Ovary (tissue), 9 donors: Measurements from ENCODE around the gene DCPS. TPM values are rescaled to one million over a fixed set of nuclear protein-coding genes. Genes with fewer than 3 reads are reported as not detected.
"Not testable (repeated sequence)": the region's sequence is repeated elsewhere in the genome, so short reads cannot be mapped to it uniquely, and the experiment has no call there.

ENCODE experiments used
- DNase-seq, 5 donors: peaks; one replicate each; pipeline ENCODE4 v3.0.0-alpha.2; 2019 to 2020
- H3K27ac ChIP-seq, 2 donors: fragments of 200-600 bp; one replicate each; pipeline versions ENCODE4 v1.5.1 to v1.8.0; 2019 to 2022
- H3K27me3 ChIP-seq: fragments of 200-600 bp; one replicate; pipeline ENCODE4 v1.8.0; 2022
- H3K36me3 ChIP-seq: fragments of 200-600 bp; sonication (generic); one replicate; pipeline ENCODE4 v1.5.1; 2019
- H3K4me1 ChIP-seq: one replicate; pipeline ENCODE4 v1.8.1; 2013; ENCODE audit warnings: mild to moderate bottlenecking, moderate library complexity; ENCODE audit not compliant: insufficient read depth
- H3K4me3 ChIP-seq: fragments of 200-600 bp; sonication (generic); one replicate; pipeline ENCODE4 v1.5.1; 2017
- H3K9me3 ChIP-seq, 2 donors: fragments of 200-600 bp in 1 of 2; sonication (generic) in 1 of 2; one replicate each; pipeline versions ENCODE4 v1.5.1 to v1.8.1; 2013 to 2019; ENCODE audit warnings: mild to moderate bottlenecking in 1 of 2, moderate library complexity in 1 of 2
- CTCF ChIP-seq, 3 donors: fragments of 450-650 bp in 2 of 3; fragments of 200-600 bp in 1 of 3; IDR thresholded peaks; one replicate each; pipeline versions ENCODE4 v1.5.1 to v1.8.0; 2016 to 2022; ENCODE audit warnings: antibody characterized with exemption in 3 of 3, mild to moderate bottlenecking in 1 of 3
- EP300 ChIP-seq: sonication (generic); formaldehyde crosslinking; IDR thresholded peaks from one replicate; pipeline ENCODE4 v1.6.1; 2017; ENCODE audit warnings: antibody characterized with exemption
- POLR2A ChIP-seq: fragments of 450-650 bp; IDR thresholded peaks from one replicate; pipeline ENCODE4 v1.6.1; 2017; ENCODE audit warnings: antibody characterized with exemption, mild to moderate bottlenecking, moderate library complexity
- WGBS, 3 donors: extraction: QIAGEN DNeasy Blood & Tissue Kit in 1 of 3; methylation state at CpG; one replicate each; pipeline versions ENCODE4 v1.1.5 to v1.1.7; 2013 to 2017; 5-methylcytosine and 5-hydroxymethylcytosine counted together
- intact Hi-C, 4 donors: fragments of 100-400 bp; cut with DNase I; formaldehyde crosslinking; loops; one replicate each; pipeline versions ENCODE4 v1.11.0 to v1.15.1; 2022 to 2023
- polyA plus RNA-seq, 2 donors: library from polyadenylated mRNA; stranded (reverse); fragments of 200-250 nt in 1 of 2; fragments of 350-450 nt in 1 of 2; fragmentation: Illumina TruSeq in 1 of 2; extraction: RNeasy Lipid Tissue Mini Kit (QIAGEN cat#74804) in 1 of 2; gene quantifications; one replicate each; pipeline ENCODE4 v1.2.3, GENCODE V29; 2013 to 2014
- total RNA-seq, 7 donors: library from RNA; depleted of rRNA in 2 of 7; stranded (reverse); fragments of >200 nt in 2 of 7; fragmentation: NEBNext Ultra II Directional in 3 of 7; extraction: Animal tissue kit (Norgen Biotek cat#: 25700) in 3 of 7; gene quantifications; one replicate each; pipeline versions ENCODE4 v1.1.0 to v1.2.4, GENCODE V29; 2016 to 2023
- donor health status: DM: no; HTN: no; CAD: no; lungs with moderate emphysema.
- donor health status: DM: no; HTN: no; CAD: no.
- donor health status: Bipolar disorder and iron deficiency.
- donor health status: DM: yes; HTN: yes; CAD: no.
- donor health status: DM: no; HTN: no; CAD: no.
- donor health status: DM: yes; HTN: yes; CAD: no.

Gene DCPS
- total and polyA plus RNA-seq, 9 donors = 6.6 to 17.2 (median 13.5) TPM

GRCh38 chr11:126380909-126381308 is 77.0 kb downstream of the DCPS start:
- Histone ChIP-seq H3K4me1 (peaks cover 16% of the 10 kb centered on the region), H3K36me3 (no peaks in the 10 kb centered on the region), H3K27me3 (no peaks in the 10 kb centered on the region), H3K9me3 (no peaks in the 10 kb centered on the region), H3K27ac (no peak overlapping the region), H3K4me3 (no peak overlapping the region)
- 76 to 84% (median 80%) methylated on average over 4 of the region's 4 CpGs for WGBS, 3 donors
- intact Hi-C loops = no loop called here
- DNase-seq = peak in 2 of 5 donors; percentile 17 to 18
- TF ChIP-seq CTCF (IDR thresholded peaks at IDR 0.05) = no peak
- TF ChIP-seq EP300 = no peak
- TF ChIP-seq POLR2A = no peak

GRCh38 chr11:126381960-126382359 is 78.1 kb downstream of the DCPS start:
- H3K27ac ChIP-seq, intact Hi-C loops, H3K9me3 ChIP-seq, H3K36me3 ChIP-seq, H3K4me3 ChIP-seq, H3K27me3 ChIP-seq: not testable (repeated sequence)
- DNase-seq = peak in 1 of 5 donors; percentile 11
- 47 to 60% (median 55%) methylated on average over 5 to 6 of the region's 10 CpGs for WGBS, 3 donors
- peaks cover 18% of the 10 kb centered on the region for H3K4me1 ChIP-seq

GRCh38 chr11:126382641-126383040 is 78.8 kb downstream of the DCPS start:
- H3K4me3 ChIP-seq, H3K27me3 ChIP-seq, H3K36me3 ChIP-seq, intact Hi-C loops, H3K27ac ChIP-seq, H3K9me3 ChIP-seq: not testable (repeated sequence)
- H3K4me1 ChIP-seq = peaks cover 18% of the 10 kb centered on the region
- WGBS, 3 donors = 92 to 93% (median 92%) methylated on average over 2 to 4 of the region's 4 CpGs
- peak in 3 of 5 donors; percentile 16 to 25 (median 22) for DNase-seq

GRCh38 chr11:126383339-126384335 is 79.8 kb downstream of the DCPS start:
- Histone ChIP-seq H3K27ac (no peak overlapping the region), H3K9me3 (no peaks in the 10 kb centered on the region), H3K27me3 (no peaks in the 10 kb centered on the region), H3K4me3 (no peak overlapping the region), H3K36me3 (no peaks in the 10 kb centered on the region), H3K4me1 (peaks cover 18% of the 10 kb centered on the region)
- TF ChIP-seq CTCF (IDR thresholded peaks at IDR 0.05) (no peak), POLR2A (no peak), EP300 (no peak)
- peak in 4 of 5 donors; percentile 21 to 30 (median 24) for DNase-seq
- WGBS, 3 donors = 79 to 82% (median 82%) methylated on average over 20 of the region's 20 CpGs
- intact Hi-C loops = no loop called here

- Histone ChIP-seq H3K36me3 (no peaks in the 10 kb centered on the region), H3K27ac (no peak overlapping the region), H3K4me1 (peaks cover 13% of the 10 kb centered on the region), H3K9me3 (no peaks in the 10 kb centered on the region), H3K27me3 (no peaks in the 10 kb centered on the region), H3K4me3 (no peak overlapping the region)
- intact Hi-C loops = no loop called here
- WGBS, 3 donors = 89 to 93% (median 90%) methylated on average over 7 to 9 of the region's 9 CpGs
- peak in 4 of 5 donors; percentile 14 to 34 (median 22) for DNase-seq
- TF ChIP-seq EP300 = no peak
- TF ChIP-seq POLR2A = no peak
- TF ChIP-seq CTCF (IDR thresholded peaks at IDR 0.05) = no peak
Measured at GRCh38 chr11:126384449-126385070, 80.7 kb downstream of the DCPS start.
